Brain microvascular endothelial cell (primary cell): ENCODE results near the gene SWT1.

Experiments
- DNase-seq: peaks from one replicate; pipeline ENCODE4 v3.0.0-alpha.2; 2020
- H3K27ac ChIP-seq: fragments of 250-450 bp; sonication (Bioruptor Pico); 2 replicates; pipeline ENCODE4 v1.5.1; 2020; ENCODE audit warnings: mild to moderate bottlenecking, moderate library complexity
- H3K27me3 ChIP-seq: fragments of 250-450 bp; sonication (Bioruptor Pico); replicated peaks from 2 replicates; pipeline ENCODE4 v1.5.1; 2020; ENCODE audit warnings: mild to moderate bottlenecking
- H3K36me3 ChIP-seq: fragments of 250-450 bp; sonication (Bioruptor Pico); replicated peaks from 2 replicates; pipeline ENCODE4 v1.5.1; 2020; ENCODE audit warnings: mild to moderate bottlenecking
- H3K4me3 ChIP-seq: 2 replicates; pipeline ENCODE4 v1.5.1; 2011; ENCODE audit warnings: low read depth, mild to moderate bottlenecking, control low read depth, low read length, moderate library complexity
- CTCF ChIP-seq: IDR thresholded peaks from 2 replicates; pipeline ENCODE4 v1.5.1; 2011; ENCODE audit warnings: low read depth, mild to moderate bottlenecking, moderate library complexity, low read length, control low read depth, inconsistent platforms; ENCODE audit errors: missing control alignments
- in situ Hi-C: cut with HindIII; loops from 2 replicates; pipeline ENCODE4 v1.10.0; 2017; ENCODE audit warnings: low sequenced_read_pairs, low pct_ligation_motif_present

The SWT1 gene

GRCh38 chr1:185156854-185157598, at the start of gene SWT1, which contains the start of gene TRMT1L:
TSS of gene SWT1 (plus strand) at chr1:185157167. CDS start at chr1:185160842, 3,675 bp downstream.
TSS of gene TRMT1L (minus strand) at chr1:185156953. CDS start at chr1:185156712, 241 bp downstream.
- Histone ChIP-seq H3K4me3 (peak within 1 kb of the TSS; percentile 87), H3K27ac (peak within 1 kb of the TSS; percentile 94), H3K27me3 (no peaks in the 10 kb centered on the region), H3K36me3 (no peaks in the 10 kb centered on the region)
- in situ Hi-C loops = loop anchor here (25.0 kb wide), 1 partner anchor 345 kb away; no protein-coding TSS in a partner anchor
- peak; percentile 100 for DNase-seq
- TF ChIP-seq CTCF = no peak

GRCh38 chr1:185108321-185108720, 48.6 kb upstream of the SWT1 start:
- DNase-seq = no peak
- in situ Hi-C loops = no loop called here
- Histone ChIP-seq H3K36me3 (no peaks in the 10 kb centered on the region), H3K27me3 (no peaks in the 10 kb centered on the region), H3K4me3 (no peak overlapping the region), H3K27ac (no peak overlapping the region)
- TF ChIP-seq CTCF = no peak

GRCh38 chr1:185110145-185110544, 46.8 kb upstream of the SWT1 start:
- Histone ChIP-seq H3K27me3 (no peaks in the 10 kb centered on the region), H3K4me3 (no peak overlapping the region), H3K27ac (no peak overlapping the region), H3K36me3 (no peaks in the 10 kb centered on the region)
- in situ Hi-C loops = no loop called here
- DNase-seq = no peak
- TF ChIP-seq CTCF = no peak

- H3K27ac ChIP-seq = no peak overlapping the region
- H3K4me3 ChIP-seq = no peak overlapping the region
- no peaks in the 10 kb centered on the region for H3K36me3 ChIP-seq
- DNase-seq = no peak
- no peaks in the 10 kb centered on the region for H3K27me3 ChIP-seq
- in situ Hi-C loops = no loop called here
- no peak for TF ChIP-seq CTCF
These were observed 45.1 kb upstream of the SWT1 start for GRCh38 chr1:185111873-185112272.

- Histone ChIP-seq H3K4me3 (no peak overlapping the region), H3K27me3 (no peaks in the 10 kb centered on the region), H3K27ac (no peak overlapping the region), H3K36me3 (no peaks in the 10 kb centered on the region)
- in situ Hi-C loops = no loop called here
- DNase-seq = no peak
- no peak for TF ChIP-seq CTCF
These were observed 44.6 kb upstream of the SWT1 start for GRCh38 chr1:185112356-185112755.
